Fibroblast of mammary gland (primary cell): ENCODE results near the gene YIPF1.
A peak's percentile ranks its signal among the peaks of the same experiment; 100 is the strongest.
"Not testable (repeated sequence)": the region's sequence is repeated elsewhere in the genome, so short reads cannot be mapped to it uniquely, and the experiment has no call there.

Experiments used
- DNase-seq: peaks from one replicate; pipeline ENCODE4 v3.0.0-alpha.2; 2010; ENCODE audit warnings: low read depth
- H3K4me3 ChIP-seq: 2 replicates; pipeline ENCODE4 v1.5.1; 2011; ENCODE audit warnings: low read depth, mild to moderate bottlenecking, low read length, moderate library complexity; ENCODE audit not compliant: control insufficient read depth
- TF ChIP-seq, protein P1 (sequence below): conservative IDR thresholded peaks from 2 replicates; pipeline ENCODE4 v1.5.1; 2011; ENCODE audit warnings: low read depth, low read length, inconsistent platforms; ENCODE audit not compliant: control insufficient read depth, insufficient read depth

YIPF1 gene

DNA sequence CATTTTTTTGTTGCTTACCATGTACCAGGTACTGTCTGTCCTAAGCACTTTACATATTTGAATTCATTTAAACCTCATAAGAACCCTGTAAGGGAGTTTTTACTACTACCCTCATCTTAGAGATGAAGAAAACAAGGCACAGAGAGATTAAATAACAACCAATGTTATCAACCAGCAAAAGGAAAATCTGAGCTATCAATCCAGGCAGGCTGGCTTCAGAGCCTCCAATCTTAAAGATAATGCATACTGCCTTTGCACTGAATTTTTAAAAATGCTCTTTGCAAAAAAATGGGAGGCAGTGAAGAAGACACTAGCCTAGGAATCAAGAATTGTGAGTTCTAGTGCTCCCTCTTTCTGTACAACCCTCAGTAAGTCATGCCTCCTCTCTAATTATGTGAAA is 70.2 kb downstream of the YIPF1 start:
- H3K4me3 ChIP-seq, result no peak overlapping the region
- no peak for DNase-seq
- TF ChIP-seq, protein P1, sequence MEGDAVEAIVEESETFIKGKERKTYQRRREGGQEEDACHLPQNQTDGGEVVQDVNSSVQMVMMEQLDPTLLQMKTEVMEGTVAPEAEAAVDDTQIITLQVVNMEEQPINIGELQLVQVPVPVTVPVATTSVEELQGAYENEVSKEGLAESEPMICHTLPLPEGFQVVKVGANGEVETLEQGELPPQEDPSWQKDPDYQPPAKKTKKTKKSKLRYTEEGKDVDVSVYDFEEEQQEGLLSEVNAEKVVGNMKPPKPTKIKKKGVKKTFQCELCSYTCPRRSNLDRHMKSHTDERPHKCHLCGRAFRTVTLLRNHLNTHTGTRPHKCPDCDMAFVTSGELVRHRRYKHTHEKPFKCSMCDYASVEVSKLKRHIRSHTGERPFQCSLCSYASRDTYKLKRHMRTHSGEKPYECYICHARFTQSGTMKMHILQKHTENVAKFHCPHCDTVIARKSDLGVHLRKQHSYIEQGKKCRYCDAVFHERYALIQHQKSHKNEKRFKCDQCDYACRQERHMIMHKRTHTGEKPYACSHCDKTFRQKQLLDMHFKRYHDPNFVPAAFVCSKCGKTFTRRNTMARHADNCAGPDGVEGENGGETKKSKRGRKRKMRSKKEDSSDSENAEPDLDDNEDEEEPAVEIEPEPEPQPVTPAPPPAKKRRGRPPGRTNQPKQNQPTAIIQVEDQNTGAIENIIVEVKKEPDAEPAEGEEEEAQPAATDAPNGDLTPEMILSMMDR, result no peak

DNA sequence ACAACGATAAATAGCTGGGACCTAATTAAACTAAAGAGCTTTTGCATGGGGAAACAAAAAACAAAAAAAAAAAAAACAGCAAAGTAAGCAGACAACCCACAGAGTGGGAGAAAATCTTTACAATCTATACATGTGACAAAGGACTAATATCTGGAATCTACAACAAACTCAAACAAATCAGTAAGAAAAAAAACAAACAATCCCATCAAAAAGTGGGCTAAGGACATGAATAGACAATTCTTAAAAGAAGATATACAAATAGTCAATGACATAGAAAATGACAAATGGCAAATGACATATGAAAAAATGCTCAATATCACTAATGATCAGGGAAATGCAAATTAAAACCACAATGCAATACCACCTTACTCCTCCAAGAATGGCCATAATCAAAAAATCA is 73.0 kb downstream of the YIPF1 start:
- not testable (repeated sequence) for DNase-seq, H3K4me3 ChIP-seq

DNA sequence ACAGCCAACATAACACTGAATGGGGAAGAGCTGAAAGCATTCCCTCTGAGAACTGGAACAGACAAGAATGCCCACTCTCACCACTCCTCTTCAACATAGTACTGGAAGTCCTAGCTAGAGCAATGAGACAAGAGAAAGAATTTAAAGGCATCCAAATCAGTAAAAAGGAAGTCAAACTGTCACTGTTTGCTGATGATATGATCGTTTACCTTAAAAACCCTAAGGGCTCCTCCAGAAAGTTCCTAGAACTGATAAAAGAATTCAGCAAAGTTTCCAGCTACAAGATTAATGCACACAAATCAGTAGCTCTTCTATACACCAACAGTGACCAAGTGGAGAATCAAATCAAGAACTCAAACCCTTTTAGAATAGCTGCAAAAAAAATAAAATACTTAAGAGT is 74.1 kb downstream of the YIPF1 start:
- not testable (repeated sequence) for DNase-seq, H3K4me3 ChIP-seq

GRCh38 chr1:53811414-53811851 is 78.2 kb downstream of the YIPF1 start:
- peak; percentile 10 for DNase-seq
- H3K4me3 ChIP-seq, result no peak overlapping the region
- TF ChIP-seq, protein P1, result no peak

GRCh38 chr1:53810497-53810896 is 79.1 kb downstream of the YIPF1 start:
- no peak overlapping the region for H3K4me3 ChIP-seq
- TF ChIP-seq, protein P1, result no peak
- DNase-seq, result no peak

- no peak for DNase-seq
- no peak overlapping the region for H3K4me3 ChIP-seq
- TF ChIP-seq, protein P1, result no peak
Observed at GRCh38 chr1:53810007-53810406, 79.6 kb downstream of the YIPF1 start.

DNA sequence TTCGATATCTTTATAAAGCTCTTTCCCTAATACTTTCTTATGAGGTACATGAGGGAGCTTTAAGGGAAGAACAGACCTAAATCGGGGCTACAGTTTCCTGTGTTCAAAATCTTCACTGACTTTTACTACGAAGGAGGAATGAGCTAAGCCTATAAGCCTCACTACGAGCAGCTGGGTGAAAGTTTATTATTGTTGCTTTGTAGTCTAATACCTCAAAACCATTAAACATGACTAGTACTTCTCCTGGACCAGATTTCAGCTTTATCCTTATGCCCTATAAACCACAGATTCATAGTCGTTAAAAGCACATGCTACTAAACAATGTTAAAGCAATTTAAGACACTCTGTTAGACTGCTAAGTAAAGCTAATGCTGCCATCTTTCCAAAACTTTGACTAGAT is 81.7 kb downstream of the YIPF1 start:
- peak; percentile 16 for DNase-seq
- TF ChIP-seq, protein P1, result no peak
- H3K4me3 ChIP-seq, result no peak overlapping the region

GRCh38 chr1:53804791-53805505 is 84.6 kb downstream of the YIPF1 start:
- H3K4me3 ChIP-seq, result no peak overlapping the region
- DNase-seq, result peak; percentile 10
- TF ChIP-seq, protein P1, result no peak
